A673 (cell line): ENCODE data around the gene CCDC18. TPM values are rescaled to one million over a fixed set of nuclear protein-coding genes. Genes with fewer than 3 reads are reported as not detected.

Experiments used
- BruUV-seq: library from RNA; stranded (reverse); fragments of 400-500 nt; replicated peaks from 2 replicates; lab custom pipeline; 2021; lab: Mats Ljungman, UMichigan
- CTCF ChIA-PET: fragments of 300-600 bp; sonication (Branson Sonifier 250); formaldehyde crosslinking; loops from one replicate; lab custom pipeline; 2022; ENCODE audit warnings: antibody characterized with exemption; lab: Charles Lee
- POLR2A ChIA-PET: fragments of 300-600 bp; sonication (Branson Sonifier 250); formaldehyde crosslinking; loops from one replicate; lab custom pipeline; 2022; ENCODE audit warnings: antibody characterized with exemption; ENCODE audit not compliant: low non-redundant PET; lab: Charles Lee
- DNase-seq: peaks from one replicate; pipeline ENCODE4 v3.0.0-alpha.2; 2015; ENCODE audit warnings: low spot score
- H3K27ac ChIP-seq: fragments of 200-600 bp; sonication (generic); 2 replicates; pipeline ENCODE4 v1.5.1; 2016; ENCODE audit warnings: mixed run types, low read depth, mild to moderate bottlenecking, mixed read lengths, antibody characterized with exemption, low read length; ENCODE audit not compliant: poor library complexity, severe bottlenecking
- H3K27me3 ChIP-seq: fragments of 200-600 bp; sonication (generic); replicated peaks from 2 replicates; pipeline ENCODE4 v1.6.1; 2017; ENCODE audit warnings: mixed run types, low read depth, mild to moderate bottlenecking, mixed read lengths, antibody characterized with exemption, low read length; ENCODE audit not compliant: insufficient read depth, poor library complexity
- H3K36me3 ChIP-seq: fragments of 200-600 bp; sonication (generic); 2 replicates; pipeline ENCODE4 v1.6.1; 2016; ENCODE audit warnings: mixed run types, mild to moderate bottlenecking, mixed read lengths, antibody characterized with exemption, low read length; ENCODE audit not compliant: insufficient read depth, poor library complexity, severe bottlenecking
- H3K4me1 ChIP-seq: fragments of 200-600 bp; sonication (generic); 2 replicates; pipeline ENCODE4 v1.6.1; 2017; ENCODE audit warnings: mixed run types, mild to moderate bottlenecking, mixed read lengths, antibody characterized with exemption, low read length; ENCODE audit not compliant: insufficient read depth, poor library complexity, severe bottlenecking
- H3K4me3 ChIP-seq: fragments of 200-600 bp; sonication (generic); 2 replicates; pipeline ENCODE4 v1.5.1; 2016; ENCODE audit warnings: low read depth, mixed run types, mild to moderate bottlenecking, mixed read lengths, low read length; ENCODE audit not compliant: poor library complexity, severe bottlenecking
- H3K9me3 ChIP-seq: fragments of 200-600 bp; sonication (generic); 2 replicates; pipeline ENCODE4 v1.6.1; 2016; ENCODE audit warnings: mixed run types, low read depth, mild to moderate bottlenecking, mixed read lengths, antibody characterized with exemption, low read length; ENCODE audit not compliant: poor library complexity, severe bottlenecking
- EZH2 ChIP-seq: fragments of 200-600 bp; sonication (generic); IDR thresholded peaks from 2 replicates; pipeline ENCODE4 v1.6.1; 2017; ENCODE audit warnings: borderline replicate concordance, low read depth, mild to moderate bottlenecking, mixed read lengths, antibody characterized with exemption, low read length; ENCODE audit not compliant: poor library complexity, severe bottlenecking
- intact Hi-C: fragments of 100-400 bp; cut with micrococcal nuclease; formaldehyde crosslinking; loops from one replicate; pipeline ENCODE4 v1.10.0; 2022; ENCODE audit not compliant: unreplicated experiment
- total RNA-seq: library from RNA; stranded (reverse); gene quantifications from 2 replicates; pipeline ENCODE4 v1.2.3, GENCODE V29; 2021
- TF ChIP-seq, protein P1 (sequence below): fragments of 300-800, 200-600 bp; sonication (generic); conservative IDR thresholded peaks from 2 replicates; pipeline ENCODE4 v1.5.1; 2017; ENCODE audit warnings: low read depth, mild to moderate bottlenecking, antibody characterized with exemption, low read length, moderate library complexity, mixed read lengths

The CCDC18 gene
- total RNA-seq, 1 experiment from 2014 or later: 22.1 TPM

DNA sequence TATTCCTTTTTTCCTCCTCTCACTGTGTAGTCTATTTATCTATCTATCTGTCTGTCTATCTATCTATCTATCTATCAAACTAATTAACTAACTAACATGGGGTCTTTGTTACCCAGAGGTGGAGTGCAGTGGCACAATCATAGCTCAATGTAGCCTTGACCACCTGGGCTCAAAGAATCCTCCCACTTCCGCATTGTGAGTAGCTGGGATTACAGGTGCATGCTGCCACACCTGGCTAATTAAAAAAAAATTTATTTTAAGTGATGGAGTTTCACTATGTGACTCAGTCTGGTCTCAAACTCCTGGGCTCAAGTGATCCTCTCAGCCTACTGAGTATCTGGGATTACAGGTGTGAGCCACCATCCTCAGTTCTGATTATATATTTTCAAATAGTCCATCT is 71.4 kb downstream of the CCDC18 start:
- H3K27ac ChIP-seq: no peak overlapping the region
- H3K4me1 ChIP-seq: no peaks in the 10 kb centered on the region
- no peak for DNase-seq
- no peaks in the 10 kb centered on the region for H3K9me3 ChIP-seq
- H3K36me3 ChIP-seq: no peaks in the 10 kb centered on the region
- CTCF ChIA-PET: no interaction called here
- H3K4me3 ChIP-seq: no peak overlapping the region
- intact Hi-C loops: no loop called here
- POLR2A ChIA-PET: no interaction called here
- no peak for TF ChIP-seq EZH2
- TF ChIP-seq, protein P1, sequence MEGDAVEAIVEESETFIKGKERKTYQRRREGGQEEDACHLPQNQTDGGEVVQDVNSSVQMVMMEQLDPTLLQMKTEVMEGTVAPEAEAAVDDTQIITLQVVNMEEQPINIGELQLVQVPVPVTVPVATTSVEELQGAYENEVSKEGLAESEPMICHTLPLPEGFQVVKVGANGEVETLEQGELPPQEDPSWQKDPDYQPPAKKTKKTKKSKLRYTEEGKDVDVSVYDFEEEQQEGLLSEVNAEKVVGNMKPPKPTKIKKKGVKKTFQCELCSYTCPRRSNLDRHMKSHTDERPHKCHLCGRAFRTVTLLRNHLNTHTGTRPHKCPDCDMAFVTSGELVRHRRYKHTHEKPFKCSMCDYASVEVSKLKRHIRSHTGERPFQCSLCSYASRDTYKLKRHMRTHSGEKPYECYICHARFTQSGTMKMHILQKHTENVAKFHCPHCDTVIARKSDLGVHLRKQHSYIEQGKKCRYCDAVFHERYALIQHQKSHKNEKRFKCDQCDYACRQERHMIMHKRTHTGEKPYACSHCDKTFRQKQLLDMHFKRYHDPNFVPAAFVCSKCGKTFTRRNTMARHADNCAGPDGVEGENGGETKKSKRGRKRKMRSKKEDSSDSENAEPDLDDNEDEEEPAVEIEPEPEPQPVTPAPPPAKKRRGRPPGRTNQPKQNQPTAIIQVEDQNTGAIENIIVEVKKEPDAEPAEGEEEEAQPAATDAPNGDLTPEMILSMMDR: no peak
- BruUV-seq: no TSS peak
- H3K27me3 ChIP-seq: no peaks in the 10 kb centered on the region

DNA sequence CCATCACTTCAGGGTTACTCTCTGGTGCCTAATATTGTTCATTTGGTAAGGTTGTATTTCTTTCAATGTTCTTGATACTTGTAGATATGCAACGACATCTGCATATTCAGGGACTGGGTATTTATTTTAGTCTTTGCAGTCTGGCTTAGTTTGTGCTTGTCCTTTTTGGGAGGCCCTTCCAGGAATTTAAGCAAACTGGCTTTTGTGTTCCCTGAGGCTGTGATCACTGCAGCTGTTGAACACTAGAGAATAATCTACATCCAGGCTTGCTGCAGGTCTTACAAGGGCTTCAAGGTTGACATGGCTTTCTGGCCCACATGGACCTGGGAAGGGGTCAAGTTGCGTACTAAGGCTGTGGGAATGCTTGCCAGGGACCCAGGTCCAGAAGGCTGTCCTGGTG is 72.1 kb downstream of the CCDC18 start:
- no peak for TF ChIP-seq EZH2
- TF ChIP-seq, protein P1: no peak
- intact Hi-C loops: no loop called here
- Histone ChIP-seq H3K9me3 (no peaks in the 10 kb centered on the region), H3K4me3 (no peak overlapping the region), H3K4me1 (no peaks in the 10 kb centered on the region), H3K27ac (no peak overlapping the region), H3K27me3 (no peaks in the 10 kb centered on the region), H3K36me3 (no peaks in the 10 kb centered on the region)
- CTCF ChIA-PET: no interaction called here
- POLR2A ChIA-PET: interaction anchor here (0.6 kb wide), 1 partner anchor 32 kb away, joined by 3 read pairs; no protein-coding TSS in a partner anchor
- no TSS peak for BruUV-seq
- DNase-seq: no peak

- Histone ChIP-seq H3K27me3 (no peaks in the 10 kb centered on the region), H3K27ac (no peak overlapping the region), H3K9me3 (no peaks in the 10 kb centered on the region), H3K4me1 (no peaks in the 10 kb centered on the region), H3K4me3 (no peak overlapping the region), H3K36me3 (no peaks in the 10 kb centered on the region)
- ChIA-PET POLR2A (interaction anchor here (0.9 kb wide), 1 partner anchor 146 kb away, joined by 6 read pairs; no protein-coding TSS in a partner anchor), CTCF (no interaction called here)
- no peak for DNase-seq
- intact Hi-C loops: no loop called here
- TF ChIP-seq, protein P1: no peak
- TF ChIP-seq EZH2: no peak
- BruUV-seq: no TSS peak
Observed at GRCh38 chr1:93253516-93253915, 73.0 kb downstream of the CCDC18 start.
